ENCODE measurements around the gene RAP1GAP.
"Not testable (repeated sequence)": the region's sequence is repeated elsewhere in the genome, so short reads cannot be mapped to it uniquely, and the experiment has no call there.

The RAP1GAP gene

GRCh38 chr1:21577933-21578332 lies 91.2 kb downstream of the RAP1GAP start:
- DNase-seq (ENCODE audit: low read depth), result no peak
- H3K4me3 ChIP-seq (ENCODE audit: low read depth, low read length), result no peak overlapping the region

GRCh38 chr1:21577324-21577723 lies 91.8 kb downstream of the RAP1GAP start:
- H3K4me3 ChIP-seq (ENCODE audit: low read depth, low read length), result no peak overlapping the region
- DNase-seq (ENCODE audit: low read depth), result no peak

GRCh38 chr1:21576798-21577187 lies 92.4 kb downstream of the RAP1GAP start:
- DNase-seq (ENCODE audit: low read depth), result no peak
- H3K4me3 ChIP-seq (ENCODE audit: low read depth, low read length), result no peak overlapping the region

GRCh38 chr1:21576031-21576797 lies 92.9 kb downstream of the RAP1GAP start:
- H3K4me3 ChIP-seq (ENCODE audit: low read depth, low read length), result no peak overlapping the region
- DNase-seq (ENCODE audit: low read depth), result no peak

- no peak overlapping the region for H3K4me3 ChIP-seq (ENCODE audit: low read depth, low read length)
- DNase-seq (ENCODE audit: low read depth), result no peak
These were observed 93.7 kb downstream of the RAP1GAP start for GRCh38 chr1:21575351-21575942.

- DNase-seq (ENCODE audit: low read depth), result peak; percentile 46
- H3K4me3 ChIP-seq (ENCODE audit: low read depth, low read length), result no peak overlapping the region
These were observed 94.5 kb downstream of the RAP1GAP start for GRCh38 chr1:21574466-21575151.

GRCh38 chr1:21573971-21574465 lies 95.1 kb downstream of the RAP1GAP start:
- DNase-seq (ENCODE audit: low read depth), result peak; percentile 71

GRCh38 chr1:21573475-21573874 lies 95.7 kb downstream of the RAP1GAP start:
- DNase-seq (ENCODE audit: low read depth), result no peak
- H3K4me3 ChIP-seq (ENCODE audit: low read depth, low read length), result no peak overlapping the region

More at GRCh38 chr1:21573971-21574465, 95.1 kb downstream of the RAP1GAP start:
- no peak overlapping the region for H3K4me3 ChIP-seq (ENCODE audit: low read depth, low read length)

GRCh38 chr1:21572735-21573277 lies 96.4 kb downstream of the RAP1GAP start:
- H3K4me3 ChIP-seq (ENCODE audit: low read depth, low read length), result no peak overlapping the region
- DNase-seq (ENCODE audit: low read depth), result no peak

GRCh38 chr1:21572221-21572620 lies 96.9 kb downstream of the RAP1GAP start:
- no peak for DNase-seq (ENCODE audit: low read depth)
- H3K4me3 ChIP-seq (ENCODE audit: low read depth, low read length), result no peak overlapping the region

- no peak for DNase-seq (ENCODE audit: low read depth)
- no peak overlapping the region for H3K4me3 ChIP-seq (ENCODE audit: low read depth, low read length)
These were observed 98.3 kb downstream of the RAP1GAP start for GRCh38 chr1:21570885-21571284.

- H3K4me3 ChIP-seq (ENCODE audit: low read depth, low read length), result no peak overlapping the region
- no peak for DNase-seq (ENCODE audit: low read depth)
These were observed 98.7 kb downstream of the RAP1GAP start for GRCh38 chr1:21570528-21570875.

GRCh38 chr1:21569820-21570527 lies 99.2 kb downstream of the RAP1GAP start:
- DNase-seq (ENCODE audit: low read depth), result no peak
- no peak overlapping the region for H3K4me3 ChIP-seq (ENCODE audit: low read depth, low read length)

- H3K4me3 ChIP-seq (ENCODE audit: low read depth, low read length), result no peak overlapping the region
- no peak for DNase-seq (ENCODE audit: low read depth)
These were observed 100.3 kb downstream of the RAP1GAP start for GRCh38 chr1:21568809-21569385.

- H3K4me3 ChIP-seq (ENCODE audit: low read depth, low read length), result no peak overlapping the region
- no peak for DNase-seq (ENCODE audit: low read depth)
These were observed 101.0 kb downstream of the RAP1GAP start for GRCh38 chr1:21568006-21568746.

GRCh38 chr1:21567241-21568005 lies 101.7 kb downstream of the RAP1GAP start:
- no peak overlapping the region for H3K4me3 ChIP-seq (ENCODE audit: low read depth, low read length)
- DNase-seq (ENCODE audit: low read depth), result peak; percentile 83

GRCh38 chr1:21566361-21566760 lies 102.8 kb downstream of the RAP1GAP start:
- not testable (repeated sequence) for DNase-seq (ENCODE audit: low read depth); H3K4me3 ChIP-seq (ENCODE audit: low read depth, low read length)

GRCh38 chr1:21565285-21565684 lies 103.9 kb downstream of the RAP1GAP start:
- DNase-seq (ENCODE audit: low read depth), result no peak

More at GRCh38 chr1:21565285-21565684, 103.9 kb downstream of the RAP1GAP start:
- H3K4me3 ChIP-seq (ENCODE audit: low read depth, low read length), result no peak overlapping the region
